ENCODE data around the gene AKAP13.

- TF ChIP-seq CTCF (IDR thresholded peaks at IDR 0.05; ENCODE audit: low read depth, low read length), result no peak
- no peak for TF ChIP-seq EZH2phosphoT487 (IDR thresholded peaks at IDR 0.05; ENCODE audit: low read depth)
These were observed 320.4 kb downstream of the AKAP13 start for GRCh38 chr15:85700767-85701166.

All from OCI-LY3 (cell line).